CD8-positive, alpha-beta memory T cell (primary cell): ENCODE data around the gene OVOL3. TPM values are rescaled to one million over a fixed set of nuclear protein-coding genes. Genes with fewer than 3 reads are reported as not detected.

ENCODE experiments used
- polyA plus RNA-seq: library from polyadenylated mRNA; unstranded; fragments of 300-500 nt; fragmentation: Illumina TruSeq; gene quantifications from one replicate; pipeline ENCODE4 v1.2.3, GENCODE V29; 2021
- total RNA-seq, 2 experiments: library from RNA; stranded (reverse); gene quantifications; one replicate each; pipeline ENCODE4 v1.2.3, GENCODE V29; 2021

Gene OVOL3
- total and polyA plus RNA-seq, 3 experiments from 2014 or later = not detected

Other genes with a start within 250 kb of the OVOL3 start
- gene APLP1, start 242.6 kb upstream of the OVOL3 start, total RNA-seq = under 1 TPM; 0.85 to 0.86 TPM
- not detected for gene APLP1, start 242.6 kb upstream of the OVOL3 start, polyA plus RNA-seq
- 10 to 100 TPM; 63.3 to 66.5 TPM for gene NFKBID, start 210.6 kb upstream of the OVOL3 start, total RNA-seq
- gene NFKBID, start 210.6 kb upstream of the OVOL3 start, polyA plus RNA-seq = 3.0 TPM
- gene HCST, start 208.6 kb upstream of the OVOL3 start, total RNA-seq = 10 to 100 TPM; 53.4 to 60.1 TPM
- 1,883 TPM for gene HCST, start 208.6 kb upstream of the OVOL3 start, polyA plus RNA-seq
- gene TYROBP, start 202.8 kb upstream of the OVOL3 start, total RNA-seq = 1 to 10 TPM; 6.4 to 6.8 TPM
- gene TYROBP, start 202.8 kb upstream of the OVOL3 start, polyA plus RNA-seq = 96.2 TPM
- 10 to 100 TPM; 12.4 to 12.5 TPM for gene LRFN3, start 174.8 kb upstream of the OVOL3 start, total RNA-seq
- 3.0 TPM for gene LRFN3, start 174.8 kb upstream of the OVOL3 start, polyA plus RNA-seq
- gene SDHAF1, start 116.0 kb upstream of the OVOL3 start, total RNA-seq = 10 to 100 TPM; 21.0 to 21.9 TPM
- 54.2 TPM for gene SDHAF1, start 116.0 kb upstream of the OVOL3 start, polyA plus RNA-seq
- gene SYNE4, start 102.3 kb upstream of the OVOL3 start, total RNA-seq = 1 to 10 TPM; 1.2 to 1.9 TPM
- gene SYNE4, start 102.3 kb upstream of the OVOL3 start, polyA plus RNA-seq = not detected
- 10 to 100 TPM; 37.2 to 41.3 TPM for gene ALKBH6, start 96.9 kb upstream of the OVOL3 start, total RNA-seq
- 21.2 TPM for gene ALKBH6, start 96.9 kb upstream of the OVOL3 start, polyA plus RNA-seq
- gene CLIP3, start 78.3 kb upstream of the OVOL3 start, total RNA-seq = under 1 TPM; 0.29 to 0.33 TPM
- 0.39 TPM for gene CLIP3, start 78.3 kb upstream of the OVOL3 start, polyA plus RNA-seq
- 1 to 10 TPM; 1.3 to 1.9 TPM for gene THAP8, start 56.9 kb upstream of the OVOL3 start, total RNA-seq
- 8.5 TPM for gene THAP8, start 56.9 kb upstream of the OVOL3 start, polyA plus RNA-seq
- gene WDR62, start 56.2 kb upstream of the OVOL3 start, total RNA-seq = 10 to 100 TPM; 15.7 to 15.8 TPM
- gene WDR62, start 56.2 kb upstream of the OVOL3 start, polyA plus RNA-seq = 0.37 TPM
- 100 to 1,000 TPM; 118 to 131 TPM for gene POLR2I, start 3.7 kb downstream of the OVOL3 start, total RNA-seq
- 159 TPM for gene POLR2I, start 3.7 kb downstream of the OVOL3 start, polyA plus RNA-seq
- 100 to 1,000 TPM; 135 to 137 TPM for gene TBCB, start 4.3 kb downstream of the OVOL3 start, total RNA-seq
- gene TBCB, start 4.3 kb downstream of the OVOL3 start, polyA plus RNA-seq = 261 TPM
- gene CAPNS1, start 28.9 kb downstream of the OVOL3 start, total RNA-seq = 100 to 1,000 TPM; 415 to 432 TPM
- 167 TPM for gene CAPNS1, start 28.9 kb downstream of the OVOL3 start, polyA plus RNA-seq
- gene COX7A1, start 41.3 kb downstream of the OVOL3 start, total RNA-seq = not detected
- not detected for gene COX7A1, start 41.3 kb downstream of the OVOL3 start, polyA plus RNA-seq
- 1 to 10 TPM; 2.1 to 2.5 TPM for gene ZNF565, start 103.5 kb downstream of the OVOL3 start, total RNA-seq
- gene ZNF565, start 103.5 kb downstream of the OVOL3 start, polyA plus RNA-seq = 6.4 TPM
- gene ZNF146, start 104.0 kb downstream of the OVOL3 start, total RNA-seq = 100 to 1,000 TPM; 122 to 129 TPM
- gene ZNF146, start 104.0 kb downstream of the OVOL3 start, polyA plus RNA-seq = 80.6 TPM